Neural cell (in vitro differentiated cells): ENCODE data around the gene MYLK.
"Not testable (repeated sequence)": the region's sequence is repeated elsewhere in the genome, so short reads cannot be mapped to it uniquely, and the experiment has no call there.

Experiments
- EP300 ChIP-seq: fragments of 450-650 bp; conservative IDR thresholded peaks from 2 replicates; pipeline ENCODE4 v1.6.1; 2014; ENCODE audit warnings: antibody characterized with exemption, mild to moderate bottlenecking, moderate library complexity; ENCODE audit not compliant: poor library complexity, severe bottlenecking
- EZH2 ChIP-seq: fragments of 200-600, 300-800 bp; shearing (Covaris generic), sonication (generic); IDR thresholded peaks from 2 replicates; pipeline ENCODE4 v1.6.1; 2014; ENCODE audit warnings: antibody characterized with exemption, low read length, borderline replicate concordance, mild to moderate bottlenecking; ENCODE audit not compliant: insufficient read depth, poor library complexity, severe bottlenecking
- POLR2AphosphoS5 ChIP-seq: IDR thresholded peaks from 2 replicates; pipeline ENCODE4 v1.6.1; 2012
- TAF1 ChIP-seq: IDR thresholded peaks from 2 replicates; pipeline ENCODE4 v1.6.1; 2012; ENCODE audit warnings: low read depth
- TF ChIP-seq, protein P1 (sequence below): fragments of 450-650 bp; IDR thresholded peaks from 2 replicates; pipeline ENCODE4 v1.5.1; 2014; ENCODE audit warnings: antibody characterized with exemption, mild to moderate bottlenecking, moderate library complexity; ENCODE audit not compliant: poor library complexity, severe bottlenecking

DNA sequence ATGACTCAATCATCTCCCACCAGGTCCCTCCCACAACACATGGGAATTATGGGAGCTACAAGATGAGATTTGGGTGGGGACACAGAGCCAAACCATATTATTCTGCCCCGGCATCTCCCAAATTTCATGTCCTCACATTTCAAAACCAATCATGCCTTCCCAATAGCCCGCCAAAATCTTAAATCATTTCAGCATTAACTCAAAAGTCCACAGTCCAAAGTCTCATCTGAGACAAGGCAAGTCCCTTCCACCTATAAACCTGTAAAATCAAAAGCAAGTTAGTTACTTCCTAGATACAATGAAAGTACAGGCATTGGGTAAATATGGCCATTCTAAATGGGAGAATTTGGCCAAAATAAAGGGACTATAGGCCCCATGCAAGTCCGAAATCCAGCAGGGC, 6.0 kb upstream of the MYLK start:
- TF ChIP-seq, protein P1, sequence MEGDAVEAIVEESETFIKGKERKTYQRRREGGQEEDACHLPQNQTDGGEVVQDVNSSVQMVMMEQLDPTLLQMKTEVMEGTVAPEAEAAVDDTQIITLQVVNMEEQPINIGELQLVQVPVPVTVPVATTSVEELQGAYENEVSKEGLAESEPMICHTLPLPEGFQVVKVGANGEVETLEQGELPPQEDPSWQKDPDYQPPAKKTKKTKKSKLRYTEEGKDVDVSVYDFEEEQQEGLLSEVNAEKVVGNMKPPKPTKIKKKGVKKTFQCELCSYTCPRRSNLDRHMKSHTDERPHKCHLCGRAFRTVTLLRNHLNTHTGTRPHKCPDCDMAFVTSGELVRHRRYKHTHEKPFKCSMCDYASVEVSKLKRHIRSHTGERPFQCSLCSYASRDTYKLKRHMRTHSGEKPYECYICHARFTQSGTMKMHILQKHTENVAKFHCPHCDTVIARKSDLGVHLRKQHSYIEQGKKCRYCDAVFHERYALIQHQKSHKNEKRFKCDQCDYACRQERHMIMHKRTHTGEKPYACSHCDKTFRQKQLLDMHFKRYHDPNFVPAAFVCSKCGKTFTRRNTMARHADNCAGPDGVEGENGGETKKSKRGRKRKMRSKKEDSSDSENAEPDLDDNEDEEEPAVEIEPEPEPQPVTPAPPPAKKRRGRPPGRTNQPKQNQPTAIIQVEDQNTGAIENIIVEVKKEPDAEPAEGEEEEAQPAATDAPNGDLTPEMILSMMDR: not testable (repeated sequence)
- not testable (repeated sequence) for TF ChIP-seq POLR2AphosphoS5, EZH2, TAF1, EP300
